PC-9 (cell line): ENCODE results near the gene CDX1. TPM values are rescaled to one million over a fixed set of nuclear protein-coding genes. Genes with fewer than 3 reads are reported as not detected.

ENCODE experiments used
- BruUV-seq: library from RNA; stranded (reverse); fragments of 400-500 nt; replicated peaks from 2 replicates; lab custom pipeline; 2021; lab: Mats Ljungman, UMichigan
- CTCF ChIA-PET: fragments of 300-600 bp; sonication (Branson Sonifier 250); formaldehyde crosslinking; loops from one replicate; lab custom pipeline; 2022; ENCODE audit warnings: antibody characterized with exemption; lab: Charles Lee
- POLR2A ChIA-PET: fragments of 300-600 bp; sonication (Branson Sonifier 250); formaldehyde crosslinking; loops from one replicate; lab custom pipeline; 2022; ENCODE audit warnings: antibody characterized with exemption; ENCODE audit not compliant: unreplicated experiment; lab: Charles Lee
- DNase-seq, 2 experiments: peaks; one replicate each; pipeline versions ENCODE4 v3.0.0 to v3.0.0-alpha.2; 2015 to 2022; ENCODE audit warnings: mixed read lengths in 1 of 2
- H2AFZ ChIP-seq: fragments of 200-600 bp; sonication (generic); 2 replicates; pipeline ENCODE4 v1.8.1; 2017; ENCODE audit warnings: antibody characterized with exemption
- H3F3A ChIP-seq: fragments of 200-600 bp; sonication (generic); 2 replicates; pipeline ENCODE4 v1.8.1; 2017; ENCODE audit warnings: antibody characterized with exemption, mild to moderate bottlenecking, low read depth; ENCODE audit not compliant: insufficient read depth
- H3K27ac ChIP-seq: fragments of 200-600 bp; sonication (generic); 2 replicates; pipeline ENCODE4 v1.6.1; 2016; ENCODE audit warnings: mixed run types
- H3K27me3 ChIP-seq: fragments of 200-600 bp; sonication (generic); 2 replicates; pipeline ENCODE4 v1.6.1; 2016; ENCODE audit warnings: low read depth, mixed run types; ENCODE audit not compliant: insufficient read depth
- H3K36me3 ChIP-seq: fragments of 200-600 bp; sonication (generic); 2 replicates; pipeline ENCODE4 v1.6.1; 2016; ENCODE audit warnings: low read depth, mixed run types
- H3K4me1 ChIP-seq: fragments of 200-600 bp; sonication (generic); replicated peaks from 2 replicates; pipeline ENCODE4 v1.6.1; 2016; ENCODE audit warnings: mixed run types; ENCODE audit not compliant: insufficient read depth
- H3K4me2 ChIP-seq: fragments of 200-600 bp; sonication (generic); 2 replicates; pipeline ENCODE4 v1.6.1; 2017; ENCODE audit warnings: mixed run types
- H3K4me3 ChIP-seq: fragments of 200-600 bp; sonication (generic); 2 replicates; pipeline ENCODE4 v1.6.1; 2016; ENCODE audit warnings: mixed run types
- H3K79me2 ChIP-seq: fragments of 200-600 bp; sonication (generic); 2 replicates; pipeline ENCODE4 v1.6.1; 2017; ENCODE audit warnings: low read depth, mixed run types
- H3K9me2 ChIP-seq: fragments of 200-600 bp; sonication (generic); 2 replicates; pipeline ENCODE4 v1.8.1; 2017; ENCODE audit warnings: mild to moderate bottlenecking; ENCODE audit not compliant: insufficient read depth
- H3K9me3 ChIP-seq: fragments of 200-600 bp; sonication (generic); 2 replicates; pipeline ENCODE4 v1.8.1; 2016; ENCODE audit warnings: low read depth; ENCODE audit not compliant: insufficient read depth
- H4K20me1 ChIP-seq: fragments of 200-600 bp; sonication (generic); 2 replicates; pipeline ENCODE4 v1.8.1; 2017; ENCODE audit not compliant: insufficient read depth
- CTCF ChIP-seq: fragments of 200-600 bp; sonication (generic); conservative IDR thresholded peaks from 2 replicates; pipeline ENCODE4 v1.6.1; 2017; ENCODE audit warnings: mixed run types, antibody characterized with exemption, mild to moderate bottlenecking, moderate library complexity
- EZH2 ChIP-seq: fragments of 200-600 bp; sonication (generic); IDR thresholded peaks from 2 replicates; pipeline ENCODE4 v1.8.0; 2017; ENCODE audit warnings: antibody characterized with exemption, low read depth
- intact Hi-C: fragments of 100-400 bp; cut with micrococcal nuclease; formaldehyde crosslinking; loops from one replicate; pipeline ENCODE4 v1.10.0; 2022; ENCODE audit not compliant: unreplicated experiment
- total RNA-seq: library from RNA; stranded (reverse); gene quantifications from 2 replicates; pipeline ENCODE4 v1.2.3, GENCODE V29; 2021

The CDX1 gene
- total RNA-seq, 1 experiment from 2014 or later = not detected

GRCh38 chr5:150155258-150156026 lies 11.1 kb upstream of the CDX1 start, which contains the start of gene PDGFRB:
Gene PDGFRB, minus strand, starts transcription at chr5:150155845. Its CDS starts 18,798 bp downstream, at chr5:150137047.
- Histone ChIP-seq H3K27me3 (peaks cover 9% of the 10 kb centered on the region; the same call in 1 of the 2 replicates), H2AFZ (no peak within 1 kb of the TSS), H3K9me3 (no peaks in the 10 kb centered on the region), H4K20me1 (no peaks in the 10 kb centered on the region), H3K9me2 (no peaks in the 10 kb centered on the region), H3F3A (no peaks in the 10 kb centered on the region), H3K4me3 (no peak within 1 kb of the TSS), H3K79me2 (no peaks in the 10 kb centered on the region), H3K4me2 (no peak within 1 kb of the TSS), H3K4me1 (no peaks in the 10 kb centered on the region), H3K36me3 (no peaks in the 10 kb centered on the region), H3K27ac (no peak within 1 kb of the TSS)
- BruUV-seq = no TSS peak
- intact Hi-C loops = no loop called here
- TF ChIP-seq EZH2 = no peak
- TF ChIP-seq CTCF = no peak
- ChIA-PET POLR2A (no interaction called here), CTCF (no interaction called here)
- peak in 1 of 2 experiments; percentile 9 for DNase-seq

GRCh38 chr5:150156027-150156368 lies 10.6 kb upstream of the CDX1 start:
- Histone ChIP-seq H3K9me2 (no peaks in the 10 kb centered on the region), H3K4me2 (no peak overlapping the region), H2AFZ (no peak overlapping the region), H3K36me3 (no peaks in the 10 kb centered on the region), H3K27ac (no peak overlapping the region), H3K27me3 (peaks cover 9% of the 10 kb centered on the region; the same call in 1 of the 2 replicates), H3F3A (0 out of 2 replicates have a peak, but pooled peaks cover 4% of the 10 kb centered on the region), H3K9me3 (no peaks in the 10 kb centered on the region), H3K4me3 (no peak overlapping the region), H4K20me1 (no peaks in the 10 kb centered on the region), H3K4me1 (no peaks in the 10 kb centered on the region), H3K79me2 (no peaks in the 10 kb centered on the region)
- POLR2A ChIA-PET = no interaction called here
- CTCF ChIA-PET = no interaction called here
- intact Hi-C loops = no loop called here
- BruUV-seq = no TSS peak
- TF ChIP-seq EZH2 = no peak
- DNase-seq = no peak

GRCh38 chr5:150156540-150156939 lies 10.0 kb upstream of the CDX1 start:
- H3K9me3 ChIP-seq = no peaks in the 10 kb centered on the region
- TF ChIP-seq EZH2 (no peak), CTCF (no peak)
- no peaks in the 10 kb centered on the region for H3K9me2 ChIP-seq
- BruUV-seq = no TSS peak
- intact Hi-C loops = no loop called here
- no peaks in the 10 kb centered on the region for H4K20me1 ChIP-seq
- H3K4me3 ChIP-seq = no peak overlapping the region
- H3F3A ChIP-seq = 0 out of 2 replicates have a peak, but pooled peaks cover 4% of the 10 kb centered on the region
- no peak for DNase-seq
- H3K4me1 ChIP-seq = no peaks in the 10 kb centered on the region
- peaks cover 9% of the 10 kb centered on the region; the same call in 1 of the 2 replicates for H3K27me3 ChIP-seq
- H2AFZ ChIP-seq = no peak overlapping the region
- H3K4me2 ChIP-seq = no peak overlapping the region
- H3K36me3 ChIP-seq = no peaks in the 10 kb centered on the region
- no peak overlapping the region for H3K27ac ChIP-seq
- POLR2A ChIA-PET = no interaction called here
- CTCF ChIA-PET = no interaction called here
- H3K79me2 ChIP-seq = no peaks in the 10 kb centered on the region
